ENCODE measurements around the gene REPIN1.

The REPIN1 gene

DNA sequence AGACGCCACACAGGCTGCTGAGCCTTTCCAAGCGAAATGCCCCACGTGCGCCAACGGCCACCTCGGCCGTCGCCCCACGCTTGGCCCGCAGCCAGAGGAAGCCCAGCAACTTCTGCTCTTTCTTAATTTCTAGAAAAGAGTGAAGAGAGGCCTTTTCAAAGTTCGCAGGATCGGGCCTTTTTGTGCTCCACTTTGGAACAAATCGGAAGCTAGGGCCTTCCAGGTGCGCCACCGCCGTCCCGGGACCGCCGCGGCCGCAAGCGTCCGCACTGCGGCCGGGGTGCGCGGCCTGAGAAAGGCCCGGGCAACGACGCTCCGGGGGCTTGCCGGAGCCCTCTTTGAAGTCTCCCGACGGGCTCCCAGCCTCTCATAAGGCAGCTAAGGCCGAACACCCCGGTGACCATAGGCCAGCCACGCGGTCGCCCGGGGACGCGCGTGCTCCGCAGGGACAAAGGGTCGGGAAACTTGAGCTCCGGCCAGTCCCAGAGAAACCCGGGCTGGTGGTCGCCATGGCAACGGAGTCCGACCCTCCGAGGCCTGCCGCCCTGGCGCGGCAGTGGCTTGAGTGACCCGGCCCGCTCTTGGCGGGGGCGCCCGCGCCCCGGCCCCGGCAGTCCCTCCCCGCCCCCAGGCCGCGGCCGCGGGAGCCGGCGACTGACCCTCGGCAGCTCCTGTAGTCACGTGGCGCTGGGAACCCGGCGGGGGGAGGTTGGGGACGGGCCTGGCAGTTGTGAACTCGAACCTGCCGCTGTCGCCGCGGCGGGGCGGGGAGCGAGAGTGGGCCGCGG is at the start of gene REPIN1:
Gene REPIN1, plus strand, starts transcription at position 727 of the 788 bp plus-strand sequence. CDS start 890 bp downstream, outside the sequence.
- DNase-seq (ENCODE audit: low spot score), result peak; percentile 81

DNA sequence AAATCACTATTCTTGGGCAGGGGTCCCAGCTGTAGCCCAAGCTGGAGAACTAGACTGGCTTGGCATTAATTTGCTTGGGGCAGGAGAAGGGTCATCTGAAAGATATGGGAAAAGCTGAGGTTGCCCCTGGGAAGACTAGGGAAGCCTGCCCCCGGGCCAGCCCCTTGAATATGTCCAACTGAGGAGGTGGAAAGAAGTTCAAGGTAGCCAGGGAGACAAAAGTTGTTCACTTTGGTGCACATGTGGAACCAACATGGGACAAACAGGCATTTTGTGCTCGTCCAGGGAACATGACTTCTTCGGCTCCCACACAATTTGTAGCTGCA is 46.9 kb upstream of the REPIN1 start:
- DNase-seq (ENCODE audit: low spot score), result no peak

DNA sequence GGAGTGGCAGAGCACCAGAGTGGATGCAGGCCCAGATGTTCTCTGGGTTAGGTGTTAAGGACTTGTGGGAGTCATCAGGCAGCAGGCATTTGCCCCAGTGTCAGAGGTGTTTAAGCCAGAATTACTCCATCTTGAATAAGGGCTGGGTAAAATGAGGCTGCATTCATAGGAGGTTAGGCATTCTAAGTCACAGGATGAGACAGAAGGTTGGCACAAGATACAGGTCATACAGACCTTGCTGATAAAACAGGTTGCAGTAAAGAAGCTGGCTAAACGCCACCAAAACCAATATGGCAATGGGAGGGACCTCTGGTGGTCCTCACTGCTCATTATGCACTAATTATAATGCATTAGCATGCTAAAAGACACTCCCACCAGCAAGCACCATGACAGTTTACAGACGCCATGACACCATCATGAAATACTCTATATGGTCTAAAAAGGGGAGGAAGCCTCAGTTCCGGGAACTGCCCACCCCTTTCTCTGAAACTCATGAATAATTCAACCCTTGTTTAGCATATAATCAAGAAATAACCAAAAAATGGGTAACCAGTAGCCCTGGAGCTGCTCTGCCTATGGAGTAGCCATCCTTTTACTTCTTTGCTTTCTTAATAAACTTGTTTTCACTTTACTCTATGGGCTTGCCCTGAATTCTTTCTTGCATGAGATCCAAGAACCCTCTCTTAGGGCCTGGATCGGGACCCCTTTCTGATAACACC is 46.3 kb upstream of the REPIN1 start:
- DNase-seq (ENCODE audit: low spot score), result peak; percentile 75

DNA sequence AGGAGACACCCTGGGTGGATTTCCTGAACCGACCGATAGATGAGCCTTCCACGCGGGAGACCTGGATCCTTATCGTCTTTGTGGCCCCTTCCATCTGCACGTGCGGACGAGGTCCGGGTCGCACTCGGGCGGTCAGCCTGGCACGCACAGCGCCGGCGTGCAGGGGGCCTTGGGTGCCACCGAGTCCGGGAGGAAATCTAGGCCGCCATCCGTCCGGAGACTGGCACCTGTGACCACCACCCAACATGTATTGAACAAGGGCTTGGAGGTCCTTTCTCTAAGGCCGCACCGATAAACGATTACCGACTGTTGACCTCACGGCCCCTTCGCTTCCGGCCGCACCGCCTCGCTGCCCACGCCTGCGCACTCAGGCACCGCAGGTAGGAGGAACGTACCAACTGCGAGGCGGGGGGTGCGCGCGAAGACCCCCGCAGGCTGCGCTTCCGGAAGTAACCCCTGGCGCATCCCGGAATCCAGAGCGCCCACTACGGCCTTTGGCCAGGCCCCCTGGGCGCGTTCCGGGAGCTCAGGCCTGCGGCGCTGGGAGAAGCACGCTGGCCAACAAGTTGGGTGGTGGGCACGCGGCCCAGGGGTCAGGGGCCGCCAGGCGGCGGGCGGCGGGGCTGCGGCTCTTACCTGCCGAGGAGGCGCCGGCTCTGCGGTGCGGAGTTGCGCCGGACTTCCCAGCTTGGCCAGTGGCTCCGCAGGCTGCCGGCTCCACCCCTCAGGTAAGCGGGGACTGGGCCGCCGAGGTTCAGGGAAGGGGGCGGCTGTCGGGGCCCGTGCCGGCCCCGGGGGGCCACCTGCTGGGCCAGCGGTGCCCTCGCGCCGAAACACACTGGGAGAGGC is 45.6 kb upstream of the REPIN1 start, which contains the start of the genes ACTR3C and LRRC61:
Gene ACTR3C, minus strand, starts transcription at position 713 of the 849 bp plus-strand sequence. CDS start 28,249 bp downstream, outside the sequence.
Gene LRRC61, plus strand, starts transcription at position 523 of the 849 bp plus-strand sequence. CDS start 13,507 bp downstream, outside the sequence.
- peak; percentile 59 for DNase-seq (ENCODE audit: low spot score)

DNA sequence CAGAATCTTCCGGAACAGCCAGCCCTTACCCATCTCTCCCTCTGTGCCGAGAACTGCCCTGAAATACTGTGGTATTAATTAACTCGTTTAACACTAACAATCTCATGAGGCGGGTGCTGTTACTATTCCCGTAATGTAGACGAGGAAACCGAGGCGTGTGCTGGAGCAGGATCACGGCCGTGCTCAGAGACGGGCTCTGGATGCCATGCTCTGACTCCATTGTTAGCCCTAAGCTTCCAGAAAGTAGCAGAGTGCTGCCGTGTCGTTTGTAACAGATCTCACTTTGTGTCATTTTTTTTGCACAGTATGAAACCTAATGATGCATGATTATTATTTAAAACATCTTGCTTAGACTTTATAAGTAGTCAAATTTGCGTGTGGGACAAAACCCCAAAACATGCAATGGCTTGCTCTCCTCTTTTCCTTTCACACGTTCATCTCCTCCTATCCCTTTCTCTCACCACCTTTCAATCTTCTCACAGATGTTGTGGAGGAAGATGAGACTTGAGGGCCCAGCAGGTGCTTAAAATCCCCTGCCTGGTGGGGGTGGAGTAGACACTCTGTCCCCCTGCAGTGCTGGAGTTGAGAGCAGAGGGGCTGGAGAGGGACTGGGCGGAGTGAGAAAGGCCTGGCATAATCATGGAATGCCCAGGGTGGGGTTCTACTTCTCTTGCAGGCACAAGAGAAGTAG is 44.8 kb upstream of the REPIN1 start:
- peak; percentile 37 for DNase-seq (ENCODE audit: low spot score)

DNA sequence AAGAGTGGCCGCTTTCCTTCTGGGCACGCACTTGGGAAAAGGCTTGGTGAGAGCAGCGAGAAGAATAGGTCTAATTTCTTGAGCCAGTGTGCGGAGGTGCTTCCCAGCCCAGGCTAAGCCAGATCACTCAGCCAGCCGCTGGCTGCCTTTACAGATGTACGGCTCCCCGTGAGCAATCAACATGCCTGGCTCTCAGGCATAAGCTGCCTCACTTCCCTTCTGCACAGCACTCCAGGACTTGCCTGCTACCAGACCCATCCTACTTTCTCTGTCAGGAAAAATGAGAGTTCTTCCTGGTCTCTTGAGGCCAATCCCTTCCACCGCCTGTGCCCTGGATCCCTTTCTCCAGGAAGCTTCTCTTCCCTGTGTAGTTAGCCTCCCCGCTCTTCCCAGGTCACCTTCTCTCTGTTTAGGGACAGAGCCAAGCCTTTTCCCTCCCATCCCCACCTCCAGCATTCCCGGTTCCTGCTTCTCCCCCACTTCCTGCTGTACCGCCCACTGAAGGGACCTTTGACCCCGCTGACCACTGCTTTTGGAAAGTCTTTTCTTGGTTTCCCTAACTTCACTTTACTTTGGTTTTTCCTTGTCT is 44.2 kb upstream of the REPIN1 start:
- no peak for DNase-seq (ENCODE audit: low spot score)

DNA sequence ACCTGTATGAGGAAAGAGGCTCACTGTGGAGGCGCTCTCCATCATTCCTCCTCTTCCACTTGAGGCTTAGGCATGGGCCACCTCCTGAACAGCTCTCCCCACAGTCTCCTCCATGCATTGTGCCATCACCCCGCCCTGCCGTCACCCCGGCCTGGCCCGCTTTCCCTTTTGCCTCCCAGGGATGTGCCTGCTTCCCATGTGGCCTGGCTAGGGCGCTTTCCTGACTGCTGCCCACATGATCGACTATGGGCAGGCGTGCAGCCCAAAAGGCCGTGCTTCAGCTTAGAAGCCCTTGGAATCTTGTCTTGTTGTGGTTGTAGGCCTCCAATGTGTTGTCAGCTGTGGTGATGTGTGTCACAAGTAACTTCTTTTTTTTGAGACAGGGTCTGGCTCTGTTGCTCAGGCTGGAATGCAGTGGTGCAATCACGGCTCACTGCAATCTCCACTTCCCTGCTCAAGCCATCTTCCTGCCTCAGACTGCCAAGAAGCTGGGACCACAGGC is 43.5 kb upstream of the REPIN1 start:
- DNase-seq (ENCODE audit: low spot score), result no peak

DNA sequence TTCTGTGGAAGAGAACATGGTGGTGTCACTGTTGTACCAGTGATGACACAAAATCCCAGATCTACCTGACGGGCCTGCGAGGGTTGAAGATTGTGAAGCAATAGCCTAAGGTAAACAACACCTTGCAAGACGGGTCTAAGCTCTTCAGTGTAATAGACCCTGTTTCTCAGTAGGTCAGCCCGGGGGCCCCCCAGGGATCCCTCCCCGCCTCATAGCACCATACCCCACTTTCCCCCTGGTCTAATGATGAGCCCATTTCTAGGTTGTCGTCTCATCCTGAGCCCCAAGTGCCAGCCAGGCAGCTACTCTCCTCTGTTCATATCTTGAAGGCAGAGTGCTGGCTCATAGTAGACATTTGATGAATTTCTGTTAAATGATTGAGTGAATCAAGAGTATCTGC is 42.7 kb upstream of the REPIN1 start:
- no peak for DNase-seq (ENCODE audit: low spot score)

DNA sequence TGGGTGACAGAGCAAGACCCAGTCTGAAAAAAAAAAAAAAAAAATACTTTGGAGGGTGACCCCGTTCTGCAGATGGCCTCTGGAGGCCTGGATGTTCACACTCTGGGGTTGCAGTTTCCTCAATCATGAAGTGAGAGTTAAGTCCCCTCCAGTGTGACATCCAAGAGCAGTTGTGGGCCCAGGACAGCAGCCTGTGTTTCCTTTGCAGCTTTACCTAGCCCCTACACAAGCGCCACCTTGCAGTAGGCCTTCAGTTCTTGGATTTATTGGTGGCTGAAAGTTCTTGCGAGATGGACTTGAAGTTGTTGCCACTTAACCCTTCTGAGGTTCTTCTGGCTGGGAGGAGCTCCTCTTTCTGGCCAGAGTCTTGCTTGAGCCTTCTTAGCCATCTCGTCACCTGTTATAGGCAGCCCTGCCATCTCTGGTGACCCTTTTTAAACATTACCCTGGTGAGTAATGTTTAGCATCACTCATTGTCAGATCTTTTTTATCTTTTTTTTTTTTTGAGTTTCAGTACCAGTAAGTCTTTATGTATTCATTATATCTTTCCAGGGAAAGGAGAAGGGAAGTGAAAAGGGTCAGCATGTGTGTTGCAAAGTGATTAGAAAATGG is 41.9 kb upstream of the REPIN1 start:
- no peak for DNase-seq (ENCODE audit: low spot score)

DNA sequence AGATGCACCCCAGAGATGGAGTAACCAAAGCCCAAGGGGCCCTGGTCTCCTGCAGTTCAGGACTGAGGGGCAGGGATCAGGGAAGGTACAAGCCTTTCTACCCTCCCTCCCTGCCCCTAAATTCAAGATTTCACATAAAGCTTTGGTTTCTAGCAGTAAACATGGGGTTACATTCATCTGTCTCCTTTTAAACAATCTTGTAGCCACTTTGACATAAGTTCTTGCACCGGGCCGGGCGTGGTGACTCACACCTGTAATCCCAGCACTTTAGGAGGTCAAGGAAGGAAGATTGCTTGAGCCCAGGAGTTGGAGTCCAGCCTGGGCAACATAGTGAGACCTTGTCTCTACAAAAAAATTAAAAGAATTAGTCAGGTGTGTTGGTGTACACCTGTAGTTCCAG is 41.3 kb upstream of the REPIN1 start:
- DNase-seq (ENCODE audit: low spot score), result no peak

DNA sequence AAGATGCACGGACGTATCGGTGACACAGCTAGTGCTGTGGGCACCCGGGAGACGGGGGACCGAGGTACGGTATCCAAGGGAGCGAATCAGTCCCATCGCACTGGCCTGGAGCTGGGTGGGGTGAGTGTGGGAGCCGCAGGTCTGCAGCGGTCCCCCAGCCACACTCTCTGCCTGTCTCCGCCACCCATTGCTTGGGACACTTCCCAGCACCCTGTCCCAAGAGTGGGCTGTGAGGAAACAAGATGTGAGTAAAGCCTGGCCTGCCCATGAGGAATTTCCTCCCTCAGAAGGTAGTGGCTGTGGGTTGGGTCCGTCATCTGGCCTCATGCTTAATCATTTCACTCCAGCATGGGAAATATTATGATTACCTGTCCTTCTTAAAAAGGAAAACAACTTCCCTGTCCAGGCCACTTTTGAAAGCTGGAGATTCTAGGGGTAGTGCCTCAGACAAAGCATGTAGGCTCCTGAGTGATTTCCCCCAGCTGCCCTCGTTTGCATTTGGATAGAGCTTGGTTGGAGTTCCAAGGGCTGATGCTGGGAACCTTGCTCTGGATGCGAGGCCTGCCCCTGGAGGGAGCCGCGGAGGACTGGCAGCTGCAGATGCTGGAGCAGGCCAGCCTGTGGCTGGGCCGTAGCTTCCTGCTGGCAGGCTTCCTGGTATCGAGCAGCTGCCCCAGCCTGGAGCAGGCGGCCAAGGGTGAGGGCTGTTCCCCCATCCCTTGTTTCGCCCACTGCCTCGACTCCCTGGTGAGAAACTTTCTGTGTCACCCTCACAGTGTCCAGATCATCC is 39.1 kb upstream of the REPIN1 start:
- DNase-seq (ENCODE audit: low spot score), result no peak

DNA sequence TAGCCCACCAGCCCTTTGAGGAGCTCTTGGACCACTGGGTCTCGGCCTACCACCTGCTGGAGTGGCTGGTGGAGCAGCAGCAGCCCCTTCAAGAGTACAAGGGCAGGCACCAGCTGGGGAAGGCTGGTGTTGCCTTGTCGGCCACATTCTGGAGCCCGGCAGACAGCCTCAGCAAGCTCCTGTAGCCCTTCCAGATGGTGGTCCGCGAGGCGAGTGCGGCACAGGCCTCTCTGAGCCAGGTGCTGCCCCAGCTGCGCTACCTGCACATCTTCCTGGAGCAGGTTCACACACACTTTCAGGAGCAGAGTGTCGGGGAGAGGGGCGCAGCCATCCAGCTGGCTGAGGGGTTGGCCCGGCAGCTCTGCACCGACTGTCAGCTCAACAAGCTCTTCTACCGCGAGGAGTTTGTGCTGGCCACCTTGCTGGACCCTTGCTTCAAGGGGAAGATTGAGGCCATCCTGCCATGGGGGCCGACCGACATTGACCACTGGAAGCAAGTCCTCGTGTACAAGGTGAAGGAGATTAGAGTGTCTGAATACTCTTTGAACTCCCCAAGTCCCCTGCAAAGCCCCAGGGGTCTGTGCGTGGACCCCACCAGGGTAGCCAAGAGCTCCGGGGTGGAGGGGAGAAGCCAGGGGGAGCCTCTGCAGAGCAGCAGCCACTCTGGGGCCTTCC is 38.3 kb upstream of the REPIN1 start:
- DNase-seq (ENCODE audit: low spot score), result no peak

DNA sequence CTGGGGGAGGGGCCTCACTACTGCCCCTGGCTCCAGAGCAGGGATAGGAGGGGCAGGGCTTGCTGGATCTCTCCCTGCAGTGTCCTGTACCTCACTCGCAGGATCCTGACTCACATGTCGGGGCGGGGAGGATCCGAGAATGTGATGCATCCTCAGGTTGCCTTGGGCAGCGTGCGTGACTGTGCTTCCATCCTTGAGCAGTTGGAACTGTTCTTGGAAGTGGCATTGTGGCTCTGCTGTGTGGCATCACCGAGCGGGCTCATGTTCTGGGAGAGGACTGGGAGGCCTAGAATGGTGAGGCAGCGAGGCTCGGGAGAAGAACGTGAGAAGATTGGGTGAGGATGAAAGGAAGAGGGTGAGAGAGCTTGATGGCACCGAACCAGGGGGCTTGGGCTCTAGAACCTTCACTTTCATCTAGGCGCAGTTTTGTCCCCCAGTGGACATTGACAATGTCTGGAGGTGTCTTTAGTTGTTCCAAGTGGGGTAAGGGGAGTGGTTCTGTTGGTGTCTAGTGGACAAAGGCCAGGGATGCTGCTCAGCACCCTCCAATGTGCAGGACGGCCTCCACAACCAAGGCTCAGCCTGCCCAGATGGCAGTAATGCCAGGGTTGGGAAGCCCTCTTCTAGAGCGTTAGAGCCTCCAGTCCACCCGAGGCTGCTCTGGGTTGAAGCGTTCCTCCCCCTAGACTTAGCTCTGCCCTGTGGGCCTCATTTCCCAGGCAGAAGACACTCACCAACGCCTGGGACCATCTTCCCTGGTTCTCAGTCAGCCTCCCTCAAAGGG is 35.6 kb upstream of the REPIN1 start:
- DNase-seq (ENCODE audit: low spot score), result no peak

DNA sequence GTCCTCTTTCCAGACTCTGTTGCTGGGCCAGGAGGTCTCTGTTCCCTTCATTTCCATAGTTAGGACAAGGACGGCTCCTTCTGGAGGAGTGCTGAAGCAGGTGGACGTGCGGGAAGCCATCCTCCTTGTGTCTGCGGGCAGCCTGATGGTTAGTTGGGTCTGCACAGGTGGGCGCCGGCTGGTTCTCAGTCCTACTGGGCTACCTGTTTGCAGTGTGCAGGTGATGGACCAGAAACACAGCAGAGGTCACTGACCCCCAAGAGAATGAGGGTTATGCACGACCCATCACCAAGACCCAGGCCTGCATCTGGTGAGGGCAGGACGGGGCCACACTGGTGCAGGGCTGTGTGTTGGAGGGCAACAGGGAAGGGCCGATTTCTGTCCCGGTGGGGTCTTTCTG is 35.0 kb upstream of the REPIN1 start:
- DNase-seq (ENCODE audit: low spot score), result no peak

DNA sequence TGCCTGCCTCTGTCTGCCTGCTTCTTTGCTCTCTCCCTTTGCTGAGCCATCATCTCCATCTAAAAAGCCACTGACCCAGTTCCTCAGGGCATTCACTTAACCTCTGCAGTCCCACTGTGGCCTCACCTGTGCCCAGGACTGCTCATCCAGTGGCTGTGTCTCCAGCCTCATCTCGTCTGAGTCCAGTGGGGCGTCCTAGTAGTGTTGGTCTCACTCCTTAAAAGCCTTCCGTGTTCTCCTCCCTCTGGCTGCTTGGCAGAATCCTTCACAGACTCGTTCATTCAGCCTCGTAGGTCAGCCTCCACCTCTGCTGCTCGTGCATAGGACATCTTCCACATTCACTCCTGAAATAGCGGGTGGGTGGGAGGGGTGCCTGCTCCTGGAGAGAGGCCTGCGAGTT is 34.5 kb upstream of the REPIN1 start:
- no peak for DNase-seq (ENCODE audit: low spot score)

DNA sequence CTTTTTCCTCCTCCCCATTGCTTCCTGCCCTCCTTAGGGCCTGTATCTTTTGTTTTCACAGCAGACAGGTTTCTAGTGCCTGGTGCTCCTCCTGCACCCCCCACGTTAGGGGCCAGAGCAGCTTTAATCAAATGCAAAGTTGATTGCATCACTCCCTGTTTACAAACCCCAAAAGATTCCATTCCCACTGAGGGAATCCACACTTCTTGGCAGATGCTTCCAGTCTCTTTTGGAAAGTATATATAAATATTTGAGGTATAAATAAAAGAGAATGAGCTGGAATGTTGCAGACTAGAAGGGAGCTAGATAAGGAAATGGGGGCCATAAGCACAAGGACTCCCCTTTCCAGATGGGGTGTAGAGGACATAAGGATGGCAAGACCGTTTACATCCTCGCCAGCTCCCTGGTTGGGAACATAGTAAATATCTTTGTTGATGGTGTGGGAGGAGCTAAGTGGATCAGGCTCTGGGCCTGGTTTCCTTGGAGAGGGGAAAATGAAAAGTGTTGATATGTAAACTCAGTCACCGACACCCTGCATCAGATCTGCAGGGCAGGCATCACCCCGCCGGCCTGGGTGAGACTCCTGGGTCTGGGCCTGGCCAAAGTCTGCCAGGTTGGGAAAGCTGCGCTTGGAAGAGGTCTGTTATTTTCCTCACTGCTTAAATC is 33.4 kb upstream of the REPIN1 start:
- DNase-seq (ENCODE audit: low spot score), result no peak

DNA sequence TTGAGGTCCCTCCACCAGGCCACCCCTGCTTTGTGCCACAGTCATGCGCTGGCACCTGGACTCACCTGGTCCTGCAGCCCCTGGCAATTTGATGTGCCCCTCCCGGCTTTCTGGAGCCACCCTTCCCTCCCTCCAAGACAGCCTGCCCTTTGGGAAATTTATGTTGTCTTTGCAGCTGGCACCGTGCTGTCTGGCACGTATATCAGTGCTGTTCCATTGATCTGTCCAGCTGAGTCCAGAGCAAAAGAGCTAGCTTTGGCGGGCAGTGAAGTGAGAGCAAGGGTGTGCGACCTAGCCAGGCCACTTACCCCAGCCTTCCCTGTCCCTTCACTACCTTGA is 32.9 kb upstream of the REPIN1 start:
- DNase-seq (ENCODE audit: low spot score), result no peak

DNA sequence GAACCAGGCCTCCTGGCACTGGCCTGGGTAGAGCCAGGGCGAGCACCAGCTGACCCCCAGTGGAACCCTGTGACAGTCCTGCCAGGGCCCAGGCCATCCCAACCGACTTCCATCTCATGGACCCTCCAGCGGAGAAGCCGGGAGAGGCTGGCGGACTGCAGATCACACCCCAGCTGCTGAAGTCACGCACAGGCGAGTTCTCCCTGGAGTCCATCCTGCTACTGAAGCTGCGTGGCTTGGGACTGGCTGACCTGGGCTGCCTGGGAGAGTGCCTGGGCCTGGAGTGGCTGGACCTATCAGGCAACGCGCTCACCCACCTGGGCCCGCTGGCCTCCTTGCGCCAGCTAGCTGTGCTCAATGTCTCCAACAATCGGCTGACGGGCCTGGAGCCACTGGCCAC is 31.9 kb upstream of the REPIN1 start:
- no peak for DNase-seq (ENCODE audit: low spot score)
